ENCODE results near the gene PGC. TPM values are rescaled to one million over a fixed set of nuclear protein-coding genes. Genes with fewer than 3 reads are reported as not detected.
A peak's percentile ranks its signal among the peaks of the same experiment; 100 is the strongest.

PGC gene
- total RNA-seq, 1 donor from 2014 or later, result not detected

- no peaks in the 10 kb centered on the region for H3K9me3 ChIP-seq (replicated peaks)
- peak within 1 kb of the TSS; percentile 98 for H3K27ac ChIP-seq (replicated peaks)
- H3K4me3 ChIP-seq, result peak within 1 kb of the TSS; percentile 96
- H3K4me1 ChIP-seq, result peaks cover 66% of the 10 kb centered on the region
- H3K36me3 ChIP-seq, result peaks cover 34% of the 10 kb centered on the region
- intact Hi-C loops (cut with micrococcal nuclease), result loop anchor here (10.0 kb wide), 1 partner anchor 265 kb away; no protein-coding TSS in a partner anchor
- H3K27me3 ChIP-seq (ENCODE audit: low read depth), result no peaks in the 10 kb centered on the region
- TF ChIP-seq CTCF (IDR thresholded peaks at IDR 0.05; ENCODE audit: borderline replicate concordance), result peak; percentile 91
- peak; percentile 99 for DNase-seq
These were observed 32.8 kb upstream of the PGC start, which contains the start of gene FRS3 for GRCh38 chr6:41779788-41780550. TSS of gene FRS3 (minus strand) at chr6:41779900. CDS start at chr6:41776987, 2,913 bp downstream.

DNA sequence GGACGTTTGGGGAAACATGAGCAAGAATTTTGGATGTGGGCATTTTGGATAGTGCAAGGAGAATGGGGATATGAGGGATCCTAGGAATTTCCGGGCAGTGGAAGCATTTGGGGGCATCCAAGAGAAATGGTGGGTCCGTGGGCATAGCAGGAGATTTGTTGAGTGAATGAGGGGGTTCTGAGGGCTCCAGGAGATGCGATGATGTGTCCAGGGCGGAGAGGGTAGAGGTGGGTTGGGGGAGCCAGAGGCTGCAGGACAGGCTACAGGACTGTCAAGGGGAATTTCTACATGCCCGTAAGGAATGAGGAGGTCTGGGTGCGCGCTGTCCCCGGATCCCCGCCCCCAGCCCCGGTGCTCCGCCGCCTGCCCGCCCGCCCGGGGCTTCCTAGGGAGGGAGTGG is 32.1 kb upstream of the PGC start:
- no peak for TF ChIP-seq CTCF (IDR thresholded peaks at IDR 0.05; ENCODE audit: borderline replicate concordance)

GRCh38 chr6:41778895-41779294 is 31.7 kb upstream of the PGC start:
- TF ChIP-seq CTCF (IDR thresholded peaks at IDR 0.05; ENCODE audit: borderline replicate concordance), result no peak
- Histone ChIP-seq H3K9me3 (replicated peaks) (no peaks in the 10 kb centered on the region), H3K36me3 (peaks cover 39% of the 10 kb centered on the region), H3K4me1 (peaks cover 55% of the 10 kb centered on the region), H3K27me3 (ENCODE audit: low read depth) (no peaks in the 10 kb centered on the region), H3K4me3 (peak overlapping the region; percentile 96), H3K27ac (replicated peaks) (peak overlapping the region; percentile 98)
- intact Hi-C loops (cut with micrococcal nuclease), result no loop called here
- DNase-seq, result no peak

More for the DNA sequence above, 32.1 kb upstream of the PGC start:
- peaks cover 60% of the 10 kb centered on the region for H3K4me1 ChIP-seq
- no peaks in the 10 kb centered on the region for H3K9me3 ChIP-seq (replicated peaks)
- H3K4me3 ChIP-seq, result peak overlapping the region; percentile 96
- no peaks in the 10 kb centered on the region for H3K27me3 ChIP-seq (ENCODE audit: low read depth)
- H3K27ac ChIP-seq (replicated peaks), result peak overlapping the region; percentile 98
- intact Hi-C loops (cut with micrococcal nuclease), result no loop called here
- DNase-seq, result no peak
- peaks cover 39% of the 10 kb centered on the region for H3K36me3 ChIP-seq

- H3K27me3 ChIP-seq (ENCODE audit: low read depth), result no peaks in the 10 kb centered on the region
- H3K4me3 ChIP-seq, result no peak overlapping the region
- H3K27ac ChIP-seq (replicated peaks), result no peak overlapping the region
- H3K9me3 ChIP-seq (replicated peaks), result no peaks in the 10 kb centered on the region
- peaks cover 43% of the 10 kb centered on the region for H3K4me1 ChIP-seq
- no peak for DNase-seq
- H3K36me3 ChIP-seq, result peaks cover 48% of the 10 kb centered on the region
- intact Hi-C loops (cut with micrococcal nuclease), result no loop called here
- TF ChIP-seq CTCF (IDR thresholded peaks at IDR 0.05; ENCODE audit: borderline replicate concordance), result no peak
These were observed 30.5 kb upstream of the PGC start for GRCh38 chr6:41777551-41778285.

DNA sequence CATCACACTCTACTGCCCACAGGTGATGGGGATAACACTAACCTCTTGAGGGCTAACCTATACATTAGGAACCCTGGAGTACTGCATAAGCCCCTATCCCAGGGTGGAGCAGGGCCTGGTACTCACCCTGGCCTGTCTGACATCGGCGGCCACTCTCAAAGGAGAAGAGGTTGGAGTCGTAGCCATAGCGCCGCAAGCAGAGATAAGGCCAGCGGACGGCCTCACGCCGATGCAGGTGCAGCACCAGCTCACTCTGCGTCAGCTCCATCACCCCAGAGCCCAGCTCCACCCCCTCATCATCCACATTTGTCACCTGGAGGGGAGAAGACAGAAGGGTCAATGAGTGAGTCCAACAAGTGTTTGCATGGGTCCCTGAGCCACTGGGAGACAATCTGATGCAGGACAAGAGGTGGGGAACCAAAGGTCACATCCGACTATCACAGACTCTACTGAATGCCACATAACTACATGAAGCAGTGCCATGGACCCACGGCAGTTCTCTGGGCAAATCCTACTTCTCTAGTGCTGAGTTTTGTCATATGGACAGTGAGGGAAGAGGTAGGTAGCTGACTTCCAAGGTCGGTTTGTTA is 28.2 kb upstream of the PGC start:
- no peak for TF ChIP-seq CTCF (IDR thresholded peaks at IDR 0.05; ENCODE audit: borderline replicate concordance)
- intact Hi-C loops (cut with micrococcal nuclease), result no loop called here
- Histone ChIP-seq H3K4me1 (peaks cover 22% of the 10 kb centered on the region), H3K36me3 (peaks cover 71% of the 10 kb centered on the region), H3K27ac (replicated peaks) (no peak overlapping the region), H3K4me3 (no peak overlapping the region), H3K27me3 (ENCODE audit: low read depth) (no peaks in the 10 kb centered on the region), H3K9me3 (replicated peaks) (no peaks in the 10 kb centered on the region)
- DNase-seq, result no peak

All from left ventricle myocardium inferior (tissue), 1 donor.